Loucy (cell line): Measurements from ENCODE around the gene MTF2.

Source experiments
- EZH2phosphoT487 ChIP-seq: fragments of 200-600 bp; IDR thresholded peaks from 2 replicates; pipeline ENCODE4 v1.6.1; 2018; ENCODE audit warnings: antibody characterized with exemption, mild to moderate bottlenecking, moderate library complexity, borderline replicate concordance
- TF ChIP-seq, protein P1 (sequence below): fragments of 200-600 bp; sonication (generic); conservative IDR thresholded peaks from 2 replicates; pipeline ENCODE4 v1.5.1; 2014; ENCODE audit warnings: mild to moderate bottlenecking, antibody characterized with exemption, low read length

DNA sequence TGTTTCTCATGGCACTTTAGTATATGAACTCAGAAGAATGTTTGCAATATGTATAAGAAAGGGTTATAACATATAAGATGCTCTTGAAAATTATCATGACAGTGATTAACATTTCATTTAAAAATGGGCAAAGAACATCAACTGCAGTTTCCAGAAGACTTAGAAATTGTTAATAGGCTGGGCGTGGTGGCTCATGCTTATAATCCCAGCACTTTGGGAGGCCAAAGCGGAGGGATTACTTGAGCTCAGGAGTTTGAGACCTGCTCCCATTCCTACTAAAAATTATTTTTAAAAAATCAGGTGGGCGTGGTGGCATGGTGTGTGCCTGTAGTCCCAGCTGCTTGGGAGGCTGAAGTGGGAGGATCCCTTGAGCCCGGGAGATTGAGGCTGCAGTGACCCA is 23.1 kb downstream of the MTF2 start:
- TF ChIP-seq, protein P1, sequence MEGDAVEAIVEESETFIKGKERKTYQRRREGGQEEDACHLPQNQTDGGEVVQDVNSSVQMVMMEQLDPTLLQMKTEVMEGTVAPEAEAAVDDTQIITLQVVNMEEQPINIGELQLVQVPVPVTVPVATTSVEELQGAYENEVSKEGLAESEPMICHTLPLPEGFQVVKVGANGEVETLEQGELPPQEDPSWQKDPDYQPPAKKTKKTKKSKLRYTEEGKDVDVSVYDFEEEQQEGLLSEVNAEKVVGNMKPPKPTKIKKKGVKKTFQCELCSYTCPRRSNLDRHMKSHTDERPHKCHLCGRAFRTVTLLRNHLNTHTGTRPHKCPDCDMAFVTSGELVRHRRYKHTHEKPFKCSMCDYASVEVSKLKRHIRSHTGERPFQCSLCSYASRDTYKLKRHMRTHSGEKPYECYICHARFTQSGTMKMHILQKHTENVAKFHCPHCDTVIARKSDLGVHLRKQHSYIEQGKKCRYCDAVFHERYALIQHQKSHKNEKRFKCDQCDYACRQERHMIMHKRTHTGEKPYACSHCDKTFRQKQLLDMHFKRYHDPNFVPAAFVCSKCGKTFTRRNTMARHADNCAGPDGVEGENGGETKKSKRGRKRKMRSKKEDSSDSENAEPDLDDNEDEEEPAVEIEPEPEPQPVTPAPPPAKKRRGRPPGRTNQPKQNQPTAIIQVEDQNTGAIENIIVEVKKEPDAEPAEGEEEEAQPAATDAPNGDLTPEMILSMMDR: no peak
- no peak for TF ChIP-seq EZH2phosphoT487
